Uterine smooth muscle cell (primary cell): ENCODE data around the gene FAM53B. TPM values are rescaled to one million over a fixed set of nuclear protein-coding genes. Genes with fewer than 3 reads are reported as not detected.

Source experiments
- total RNA-seq: library from RNA; depleted of rRNA; stranded (reverse); fragments of >200 nt; gene quantifications from 2 replicates; pipeline ENCODE4 v1.2.3, GENCODE V29; 2014

Gene FAM53B, protein sequence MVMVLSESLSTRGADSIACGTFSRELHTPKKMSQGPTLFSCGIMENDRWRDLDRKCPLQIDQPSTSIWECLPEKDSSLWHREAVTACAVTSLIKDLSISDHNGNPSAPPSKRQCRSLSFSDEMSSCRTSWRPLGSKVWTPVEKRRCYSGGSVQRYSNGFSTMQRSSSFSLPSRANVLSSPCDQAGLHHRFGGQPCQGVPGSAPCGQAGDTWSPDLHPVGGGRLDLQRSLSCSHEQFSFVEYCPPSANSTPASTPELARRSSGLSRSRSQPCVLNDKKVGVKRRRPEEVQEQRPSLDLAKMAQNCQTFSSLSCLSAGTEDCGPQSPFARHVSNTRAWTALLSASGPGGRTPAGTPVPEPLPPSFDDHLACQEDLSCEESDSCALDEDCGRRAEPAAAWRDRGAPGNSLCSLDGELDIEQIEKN
- 13.7 and 14.6 TPM in 2 replicates for total RNA-seq

DNA sequence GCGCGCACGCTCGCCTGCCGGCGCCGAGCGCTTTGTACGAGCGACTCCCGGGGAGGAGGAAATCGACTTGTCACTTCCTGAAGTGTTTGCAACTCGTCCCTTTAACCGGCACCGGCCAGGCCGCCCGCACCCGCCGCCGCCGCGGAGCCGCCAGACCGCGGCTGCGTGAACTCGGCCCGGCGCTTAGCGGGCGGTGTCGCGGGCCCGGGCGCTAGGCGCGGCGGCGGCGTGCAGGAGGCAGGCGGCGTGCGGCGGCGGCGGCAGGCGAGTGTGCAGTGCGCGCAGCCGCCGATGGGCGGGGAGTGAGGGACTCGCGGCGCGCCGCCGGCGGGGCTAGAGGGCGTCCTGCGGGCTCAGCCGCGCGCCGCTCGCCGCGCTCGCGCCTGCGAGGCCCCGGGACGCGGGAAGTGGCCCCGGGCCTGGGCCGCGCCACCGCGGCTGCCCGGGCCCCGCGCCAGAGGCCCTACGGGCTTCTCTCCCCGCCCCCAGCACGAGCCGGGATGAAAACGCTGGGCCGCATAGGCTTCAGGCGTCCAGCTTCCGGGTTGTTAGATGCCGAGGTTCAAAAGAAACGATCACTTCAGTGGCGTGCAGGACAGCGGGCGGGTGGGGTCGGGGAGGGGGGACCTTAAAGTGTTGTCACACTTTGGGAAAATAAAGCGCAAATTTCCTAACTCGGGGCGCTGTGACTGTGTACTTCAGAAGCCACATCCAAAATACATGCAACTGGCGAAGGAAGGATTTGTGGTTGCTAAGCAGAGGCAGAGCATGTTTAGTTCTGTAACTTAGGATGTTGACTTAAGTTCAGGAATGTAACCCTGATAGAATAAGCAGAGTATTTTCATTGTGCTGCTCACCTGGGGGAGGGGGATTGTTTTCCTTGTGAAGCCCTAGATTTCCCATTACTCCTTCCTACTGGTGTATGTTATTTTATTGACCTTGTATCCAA lies at the start of gene FAM53B:
Gene FAM53B (minus strand): TSS at position 277 of the 949 bp plus-strand sequence. CDS start 37,665 bp downstream, outside the sequence.

DNA sequence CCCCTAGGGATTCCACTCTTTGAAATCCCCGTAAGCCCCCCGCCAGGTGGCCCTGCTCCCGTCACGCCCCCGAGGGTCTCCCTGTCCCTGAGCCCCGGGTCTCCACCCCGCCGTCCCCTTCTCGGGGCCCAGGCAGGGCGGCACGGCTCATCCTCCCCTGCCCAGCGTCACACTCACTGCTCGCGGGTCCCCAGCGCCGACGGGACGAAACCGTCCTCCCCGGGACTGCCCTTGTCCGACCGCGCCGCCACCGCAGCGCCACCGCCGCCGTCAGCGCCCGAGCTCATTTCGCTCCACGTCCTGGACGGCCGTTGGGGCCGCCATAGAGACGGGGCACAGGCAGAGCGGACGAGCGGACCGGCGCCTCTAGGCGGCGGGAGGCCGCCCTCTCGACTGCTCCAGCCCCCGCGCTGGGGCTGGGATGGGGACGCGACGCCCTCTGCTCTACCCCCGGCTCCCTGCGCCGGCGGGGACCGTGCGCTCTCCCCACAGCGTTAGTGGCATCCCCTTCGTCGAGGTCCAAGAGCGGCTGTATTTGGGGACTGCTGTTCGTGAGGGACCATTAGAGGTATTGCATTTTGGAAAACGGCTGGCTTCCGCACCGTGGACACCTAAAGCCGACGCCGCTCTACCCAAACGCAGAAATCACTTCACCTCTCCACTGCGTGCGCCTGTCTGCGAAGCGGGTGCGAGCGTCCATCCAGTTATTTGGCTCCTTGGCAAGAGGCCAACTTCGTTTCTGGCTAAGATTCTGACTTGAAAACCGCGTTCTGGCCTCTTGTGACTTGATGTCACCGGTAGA lies 47.6 kb upstream of the FAM53B start, which contains the start of gene EEF1AKMT2:
Gene EEF1AKMT2 (minus strand): TSS at position 341 of the 802 bp plus-strand sequence. CDS start 54 bp downstream, at position 287.

Other genes with a start within 250 kb of the FAM53B start
- gene EEF1AKMT2, start 47.5 kb upstream of the FAM53B start, total RNA-seq = 29.6 and 38.8 TPM in 2 replicates
- 13.9 and 16.7 TPM in 2 replicates for gene ABRAXAS2, start 57.4 kb upstream of the FAM53B start, total RNA-seq
- gene ZRANB1, start 197.7 kb upstream of the FAM53B start, total RNA-seq = 25.7 and 30.1 TPM in 2 replicates